Fibroblast of pulmonary artery (primary cell): ENCODE results near the gene UBE2J2.

Source experiments
- DNase-seq: peaks from one replicate; pipeline ENCODE4 v3.0.0-alpha.2; 2010; ENCODE audit warnings: low read depth
- H3K4me3 ChIP-seq: replicated peaks from 2 replicates; pipeline ENCODE4 v1.5.1; 2011; ENCODE audit warnings: low read depth, mild to moderate bottlenecking, control low read depth, low read length, moderate library complexity
- CTCF ChIP-seq: IDR thresholded peaks from 2 replicates; pipeline ENCODE4 v1.5.1; 2011; ENCODE audit warnings: mild to moderate bottlenecking, control low read depth, low read length, inconsistent platforms; ENCODE audit errors: missing control alignments

UBE2J2 gene

GRCh38 chr1:1216770-1217620 is 56.7 kb downstream of the UBE2J2 start:
- no peak overlapping the region for H3K4me3 ChIP-seq
- DNase-seq: no peak
- TF ChIP-seq CTCF: no peak

- DNase-seq: no peak
- TF ChIP-seq CTCF: no peak
- no peak overlapping the region for H3K4me3 ChIP-seq
These were observed 57.6 kb downstream of the UBE2J2 start for GRCh38 chr1:1215881-1216605.

- no peak for DNase-seq
- H3K4me3 ChIP-seq: no peak overlapping the region
- no peak for TF ChIP-seq CTCF
These were observed 58.5 kb downstream of the UBE2J2 start for GRCh38 chr1:1215080-1215676.

- DNase-seq: no peak
- H3K4me3 ChIP-seq: no peak within 1 kb of the TSS
- TF ChIP-seq CTCF: no peak
These were observed 60.0 kb downstream of the UBE2J2 start, which contains the start of gene TNFRSF4 for GRCh38 chr1:1213345-1214265. Gene TNFRSF4, minus strand, starts transcription at chr1:1214153. Its CDS starts 26 bp downstream, at chr1:1214127.

GRCh38 chr1:1212780-1213344 is 60.8 kb downstream of the UBE2J2 start:
- TF ChIP-seq CTCF: no peak
- DNase-seq: no peak
- no peak overlapping the region for H3K4me3 ChIP-seq
